Measurements from ENCODE around the gene CC2D2A.

CC2D2A gene

DNA sequence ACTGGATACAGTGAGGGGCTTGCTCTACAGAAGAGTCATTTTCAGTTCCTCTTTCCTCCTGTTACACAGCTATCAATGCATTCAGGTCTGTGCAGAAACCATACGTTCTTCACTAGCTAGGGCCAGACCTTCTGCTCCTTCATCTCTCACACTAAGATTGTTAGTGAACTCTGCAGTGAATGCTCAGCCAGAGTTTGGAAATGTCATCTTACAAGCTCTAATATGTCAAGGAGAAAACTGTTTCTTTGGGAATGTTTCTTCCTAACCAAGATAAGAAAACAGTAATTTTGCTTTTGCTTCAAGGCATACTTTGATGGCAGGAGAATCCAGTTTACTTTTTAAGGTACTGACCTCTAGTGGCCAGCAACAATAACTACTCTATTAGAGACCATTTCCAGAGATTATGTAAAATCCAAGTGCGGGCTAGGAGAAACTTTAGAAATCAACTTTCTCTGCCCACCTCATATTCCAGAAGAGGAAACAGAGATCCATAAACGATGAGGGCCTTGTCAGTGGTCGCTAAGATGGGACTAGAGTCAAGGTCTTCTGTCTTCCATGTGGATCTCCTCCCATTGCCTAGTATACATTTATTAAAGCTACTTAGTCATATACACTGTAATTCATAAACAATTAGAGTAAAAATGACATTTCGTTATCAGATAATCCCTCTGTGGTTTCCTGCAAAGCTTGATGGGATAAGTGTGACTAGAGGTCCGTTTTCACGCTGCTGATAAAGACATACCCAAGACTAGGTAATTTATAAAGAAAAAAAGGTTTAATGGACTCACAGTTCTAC lies 12.1 kb upstream of the CC2D2A start:
- peak; percentile 94 for FAIRE-seq
- TF ChIP-seq TAF1 (IDR thresholded peaks at IDR 0.05; ENCODE audit: low read depth, low read length) (no peak), SPI1 (IDR thresholded peaks at IDR 0.05; ENCODE audit: low read depth, low read length) (peak; percentile 98)
- DNase-seq (ENCODE audit: insufficient read length, low spot score) = no peak

GRCh38 chr4:15458616-15459015 lies 11.1 kb upstream of the CC2D2A start:
- FAIRE-seq = no peak
- DNase-seq (ENCODE audit: insufficient read length, low spot score) = no peak
- TF ChIP-seq POU2F2 (IDR thresholded peaks at IDR 0.05; ENCODE audit: low read depth, low read length) (no peak), PAX5 (IDR thresholded peaks at IDR 0.05; ENCODE audit: insufficient read depth, low read length, severe bottlenecking) (no peak), TAF1 (IDR thresholded peaks at IDR 0.05; ENCODE audit: low read depth, low read length) (no peak), SPI1 (IDR thresholded peaks at IDR 0.05; ENCODE audit: low read depth, low read length) (no peak), POLR2A (IDR thresholded peaks at IDR 0.05; ENCODE audit: low read depth, low read length) (no peak), POLR2AphosphoS5 (IDR thresholded peaks at IDR 0.05; ENCODE audit: low read depth, low read length) (no peak)

DNA sequence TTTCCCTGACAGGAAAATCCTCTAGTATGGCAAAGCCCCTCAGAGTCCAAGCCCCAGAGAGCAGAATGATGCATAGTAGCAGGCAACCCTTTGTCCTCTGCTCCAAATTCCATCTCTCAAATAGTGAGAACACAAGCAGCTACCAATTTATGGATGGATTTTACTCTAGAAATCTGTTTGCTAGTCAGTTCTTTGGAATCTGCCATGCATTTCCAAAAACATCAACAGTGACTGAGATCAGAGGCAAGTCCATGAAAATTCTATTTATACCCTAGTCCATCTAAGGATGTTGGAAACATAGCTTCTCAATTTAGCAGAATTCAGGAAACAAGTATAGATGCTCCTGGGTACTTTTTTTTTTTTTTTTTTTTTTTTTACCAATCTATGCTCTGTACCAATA lies 10.0 kb upstream of the CC2D2A start:
- TF ChIP-seq SPI1 (IDR thresholded peaks at IDR 0.05; ENCODE audit: low read depth, low read length) = no peak
- no peak for TF ChIP-seq POLR2A (IDR thresholded peaks at IDR 0.05; ENCODE audit: low read depth, low read length)
- TF ChIP-seq POLR2AphosphoS5 (IDR thresholded peaks at IDR 0.05; ENCODE audit: low read depth, low read length) = no peak
- no peak for TF ChIP-seq POU2F2 (IDR thresholded peaks at IDR 0.05; ENCODE audit: low read depth, low read length)
- TF ChIP-seq TAF1 (IDR thresholded peaks at IDR 0.05; ENCODE audit: low read depth, low read length) = no peak
- TF ChIP-seq PAX5 (IDR thresholded peaks at IDR 0.05; ENCODE audit: insufficient read depth, low read length, severe bottlenecking) = no peak
- DNase-seq (ENCODE audit: insufficient read length, low spot score) (no peak), FAIRE-seq (no peak)

DNA sequence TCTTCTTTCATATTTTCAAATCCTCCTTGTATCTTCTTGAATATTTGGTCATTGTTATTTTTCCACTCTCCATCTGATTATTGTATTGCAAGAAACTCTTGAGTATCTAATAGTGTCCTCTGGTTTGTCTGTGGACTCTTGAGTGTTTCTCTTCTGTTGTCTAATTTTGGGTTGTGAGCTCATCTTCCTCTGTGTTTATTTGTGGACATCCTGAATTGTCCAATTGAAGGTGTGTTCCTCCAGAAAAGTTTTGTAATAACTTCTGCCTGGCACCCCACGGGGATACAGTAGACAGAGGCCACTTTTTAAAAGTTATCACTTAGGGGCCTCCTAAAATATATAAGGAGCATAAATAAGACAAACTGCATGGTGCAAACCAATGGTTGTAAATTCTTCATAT lies 3.1 kb upstream of the CC2D2A start:
- no peak for TF ChIP-seq SPI1 (IDR thresholded peaks at IDR 0.05; ENCODE audit: low read depth, low read length)
- TF ChIP-seq TAF1 (IDR thresholded peaks at IDR 0.05; ENCODE audit: low read depth, low read length) = no peak
- TF ChIP-seq POU2F2 (IDR thresholded peaks at IDR 0.05; ENCODE audit: low read depth, low read length) = no peak
- TF ChIP-seq POLR2A (IDR thresholded peaks at IDR 0.05; ENCODE audit: low read depth, low read length) = no peak
- no peak for TF ChIP-seq PAX5 (IDR thresholded peaks at IDR 0.05; ENCODE audit: insufficient read depth, low read length, severe bottlenecking)
- no peak for TF ChIP-seq POLR2AphosphoS5 (IDR thresholded peaks at IDR 0.05; ENCODE audit: low read depth, low read length)
- FAIRE-seq = no peak
- DNase-seq (ENCODE audit: insufficient read length, low spot score) = no peak

- TF ChIP-seq POU2F2 (IDR thresholded peaks at IDR 0.05; ENCODE audit: low read depth, low read length) (no peak), POLR2AphosphoS5 (IDR thresholded peaks at IDR 0.05; ENCODE audit: low read depth, low read length) (no peak), SPI1 (IDR thresholded peaks at IDR 0.05; ENCODE audit: low read depth, low read length) (no peak), POLR2A (IDR thresholded peaks at IDR 0.05; ENCODE audit: low read depth, low read length) (no peak), PAX5 (IDR thresholded peaks at IDR 0.05; ENCODE audit: insufficient read depth, low read length, severe bottlenecking) (no peak), TAF1 (IDR thresholded peaks at IDR 0.05; ENCODE audit: low read depth, low read length) (no peak)
- no peak for DNase-seq (ENCODE audit: insufficient read length, low spot score)
These were observed 420 bp downstream of the CC2D2A start for GRCh38 chr4:15470128-15470475.

DNA sequence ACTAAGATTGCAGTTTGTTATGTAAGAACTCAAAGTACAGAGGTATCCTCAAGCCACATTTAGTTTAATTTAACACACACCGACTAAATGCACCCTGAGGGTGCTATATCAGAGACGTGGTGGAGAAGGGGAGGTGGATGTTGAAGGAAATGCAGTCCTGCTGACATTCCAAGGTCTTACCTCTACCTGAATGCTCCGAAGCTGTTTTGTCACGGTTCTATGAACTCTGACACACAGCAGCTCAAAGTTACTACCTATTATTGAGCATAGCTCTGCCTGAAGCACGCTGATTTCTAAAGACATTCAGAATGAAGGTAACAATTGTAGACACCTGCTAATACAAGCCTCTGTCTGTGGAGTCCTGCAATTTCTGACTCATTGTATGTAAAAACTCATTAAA lies 6.7 kb downstream of the CC2D2A start:
- no peak for FAIRE-seq
- TF ChIP-seq SPI1 (IDR thresholded peaks at IDR 0.05; ENCODE audit: low read depth, low read length) = no peak
- TF ChIP-seq TAF1 (IDR thresholded peaks at IDR 0.05; ENCODE audit: low read depth, low read length) = no peak
- no peak for TF ChIP-seq POLR2AphosphoS5 (IDR thresholded peaks at IDR 0.05; ENCODE audit: low read depth, low read length)
- TF ChIP-seq PAX5 (IDR thresholded peaks at IDR 0.05; ENCODE audit: insufficient read depth, low read length, severe bottlenecking) = no peak
- no peak for TF ChIP-seq POLR2A (IDR thresholded peaks at IDR 0.05; ENCODE audit: low read depth, low read length)
- no peak for TF ChIP-seq POU2F2 (IDR thresholded peaks at IDR 0.05; ENCODE audit: low read depth, low read length)
- DNase-seq (ENCODE audit: insufficient read length, low spot score) = no peak

More at GRCh38 chr4:15470128-15470475, 420 bp downstream of the CC2D2A start:
- no peak for FAIRE-seq

- no peak for DNase-seq (ENCODE audit: insufficient read length, low spot score)
- FAIRE-seq = no peak
- no peak for TF ChIP-seq TAF1 (IDR thresholded peaks at IDR 0.05; ENCODE audit: low read depth, low read length)
- no peak for TF ChIP-seq PAX5 (IDR thresholded peaks at IDR 0.05; ENCODE audit: insufficient read depth, low read length, severe bottlenecking)
- no peak for TF ChIP-seq SPI1 (IDR thresholded peaks at IDR 0.05; ENCODE audit: low read depth, low read length)
- no peak for TF ChIP-seq POU2F2 (IDR thresholded peaks at IDR 0.05; ENCODE audit: low read depth, low read length)
- no peak for TF ChIP-seq POLR2AphosphoS5 (IDR thresholded peaks at IDR 0.05; ENCODE audit: low read depth, low read length)
These were observed 9.0 kb downstream of the CC2D2A start for GRCh38 chr4:15478724-15479088.

- TF ChIP-seq POLR2AphosphoS5 (IDR thresholded peaks at IDR 0.05; ENCODE audit: low read depth, low read length) (no peak), SPI1 (IDR thresholded peaks at IDR 0.05; ENCODE audit: low read depth, low read length) (no peak), PAX5 (IDR thresholded peaks at IDR 0.05; ENCODE audit: insufficient read depth, low read length, severe bottlenecking) (no peak), POU2F2 (IDR thresholded peaks at IDR 0.05; ENCODE audit: low read depth, low read length) (no peak), TAF1 (IDR thresholded peaks at IDR 0.05; ENCODE audit: low read depth, low read length) (no peak), POLR2A (IDR thresholded peaks at IDR 0.05; ENCODE audit: low read depth, low read length) (no peak)
- no peak for FAIRE-seq
- DNase-seq (ENCODE audit: insufficient read length, low spot score) = no peak
These were observed 9.6 kb downstream of the CC2D2A start for GRCh38 chr4:15479089-15479912.

GRCh38 chr4:15479913-15480185 lies 10.2 kb downstream of the CC2D2A start:
- FAIRE-seq (no peak), DNase-seq (ENCODE audit: insufficient read length, low spot score) (no peak)
- TF ChIP-seq POU2F2 (IDR thresholded peaks at IDR 0.05; ENCODE audit: low read depth, low read length) (no peak), POLR2AphosphoS5 (IDR thresholded peaks at IDR 0.05; ENCODE audit: low read depth, low read length) (no peak), POLR2A (IDR thresholded peaks at IDR 0.05; ENCODE audit: low read depth, low read length) (no peak), TAF1 (IDR thresholded peaks at IDR 0.05; ENCODE audit: low read depth, low read length) (no peak), PAX5 (IDR thresholded peaks at IDR 0.05; ENCODE audit: insufficient read depth, low read length, severe bottlenecking) (no peak), SPI1 (IDR thresholded peaks at IDR 0.05; ENCODE audit: low read depth, low read length) (no peak)

Measured in GM12891 (cell line).